NCI-H748 (cell line): Measurements from ENCODE around the gene IFNG.

Experiments
- DNase-seq: peaks from one replicate; lab custom pipeline; 2025; ENCODE audit not compliant: unreplicated experiment; lab: John Stamatoyannopoulos, UW

Gene IFNG

GRCh38 chr12:68169213-68169889 is 9.8 kb upstream of the IFNG start:
- no peak for DNase-seq

- no peak for DNase-seq
Observed at GRCh38 chr12:68166317-68166831, 6.8 kb upstream of the IFNG start.

GRCh38 chr12:68163560-68164081 is 4.1 kb upstream of the IFNG start:
- no peak for DNase-seq

- DNase-seq: no peak
Observed at GRCh38 chr12:68162374-68162773, 2.8 kb upstream of the IFNG start.

GRCh38 chr12:68158432-68158831 is 1.1 kb downstream of the IFNG start:
- DNase-seq: peak; percentile 44

- DNase-seq: no peak
Observed at GRCh38 chr12:68157380-68157779, 2.2 kb downstream of the IFNG start.

- DNase-seq: no peak
Observed at GRCh38 chr12:68156636-68157035, 2.9 kb downstream of the IFNG start.

- DNase-seq: no peak
Observed at GRCh38 chr12:68154779-68155178, 4.8 kb downstream of the IFNG start.

GRCh38 chr12:68148261-68148951 is 11.1 kb downstream of the IFNG start:
- DNase-seq: no peak

GRCh38 chr12:68140556-68140955 is 19.0 kb downstream of the IFNG start:
- peak; percentile 17 for DNase-seq

- DNase-seq: no peak
Observed at GRCh38 chr12:68139941-68140340, 19.6 kb downstream of the IFNG start.

- DNase-seq: no peak
Observed at GRCh38 chr12:68139001-68139400, 20.5 kb downstream of the IFNG start.

- DNase-seq: no peak
Observed at GRCh38 chr12:68138480-68138879, 21.1 kb downstream of the IFNG start.

GRCh38 chr12:68137335-68137830 is 22.2 kb downstream of the IFNG start:
- DNase-seq: no peak

- DNase-seq: no peak
Observed at GRCh38 chr12:68135520-68135919, 24.0 kb downstream of the IFNG start.

GRCh38 chr12:68131867-68132414 is 27.6 kb downstream of the IFNG start:
- no peak for DNase-seq

GRCh38 chr12:68129979-68130378 is 29.6 kb downstream of the IFNG start:
- no peak for DNase-seq

GRCh38 chr12:68122236-68122920 is 37.2 kb downstream of the IFNG start:
- no peak for DNase-seq

- no peak for DNase-seq
Observed at GRCh38 chr12:68121143-68121542, 38.4 kb downstream of the IFNG start.

- peak; percentile 86 for DNase-seq
Observed at GRCh38 chr12:68119724-68120211, 39.8 kb downstream of the IFNG start.

- DNase-seq: no peak
Observed at GRCh38 chr12:68119250-68119649, 40.3 kb downstream of the IFNG start.
